NCI-H446 (cell line): ENCODE measurements around the gene ERMARD.

Source experiments
- DNase-seq, 2 experiments: peaks; one replicate each; lab custom pipeline; 2025; lab: John Stamatoyannopoulos, UW

ERMARD gene

GRCh38 chr6:169751242-169752073, at the start of gene ERMARD, which contains the start of gene DYNLT2:
Gene ERMARD, plus strand, starts transcription at chr6:169751622. Its CDS starts 36 bp downstream, at chr6:169751658.
Gene DYNLT2, minus strand, starts transcription at chr6:169751572. Its CDS starts 114 bp downstream, at chr6:169751458.
- peak; percentile 74 to 89 for DNase-seq

GRCh38 chr6:169701954-169702839, 49.2 kb upstream of the ERMARD start, which contains the start of the genes C6orf120 and WDR27:
Gene C6orf120, plus strand, starts transcription at chr6:169702126. Its CDS starts 334 bp downstream, at chr6:169702460.
Gene WDR27, minus strand, starts transcription at chr6:169702029. Its CDS starts 13,024 bp downstream, at chr6:169689005.
- peak; percentile 79 to 95 for DNase-seq

GRCh38 chr6:169702840-169703246, 48.6 kb upstream of the ERMARD start:
- peak in 1 of 2 experiments; percentile 11 for DNase-seq

DNA sequence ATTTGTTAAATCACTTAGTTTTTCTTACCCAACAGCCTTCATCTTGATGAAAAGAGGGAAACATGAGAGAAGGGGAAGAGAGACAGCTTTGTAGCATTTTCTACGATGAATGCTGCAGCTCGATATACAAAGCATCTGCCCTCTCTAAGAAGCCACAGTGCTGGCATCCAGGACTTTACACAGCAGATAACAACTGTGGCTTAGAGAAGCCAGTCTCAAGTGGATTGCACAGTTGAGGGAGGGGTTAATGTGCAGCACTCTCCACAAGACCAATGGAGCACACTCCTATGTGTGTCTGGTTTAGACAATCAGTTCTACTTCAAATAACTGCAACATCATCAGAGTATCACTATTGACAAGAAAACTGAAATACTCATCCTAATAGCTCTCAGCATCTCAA, 43.6 kb upstream of the ERMARD start:
- DNase-seq = no peak

- no peak for DNase-seq
Measured at GRCh38 chr6:169709293-169709692, 42.1 kb upstream of the ERMARD start.

GRCh38 chr6:169710009-169710408, 41.4 kb upstream of the ERMARD start:
- DNase-seq = no peak

DNA sequence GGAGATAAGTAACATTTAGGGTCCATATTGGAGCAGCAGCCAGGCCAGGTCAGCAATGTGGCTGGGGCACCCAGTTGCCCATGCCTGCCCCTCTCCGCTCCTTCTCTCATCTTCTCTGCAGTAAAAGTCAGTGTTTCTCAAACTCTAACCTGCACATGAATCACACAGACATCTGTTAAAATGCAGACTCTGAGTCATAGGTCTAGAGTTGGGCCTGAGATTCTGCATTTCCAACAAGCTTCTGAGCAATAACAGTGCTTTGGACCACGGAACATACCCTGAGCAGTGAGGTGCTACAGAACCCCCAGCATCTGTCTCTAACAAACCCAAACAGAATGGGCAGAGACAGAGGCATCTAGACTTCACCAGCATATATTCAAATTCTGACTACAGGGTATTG, 37.2 kb upstream of the ERMARD start:
- DNase-seq = no peak

- DNase-seq = no peak
Measured at GRCh38 chr6:169714595-169714994, 36.8 kb upstream of the ERMARD start.

GRCh38 chr6:169719117-169719516, 32.3 kb upstream of the ERMARD start:
- DNase-seq = no peak

- DNase-seq = no peak
Measured at GRCh38 chr6:169720207-169720855, 31.1 kb upstream of the ERMARD start.

GRCh38 chr6:169722362-169723199, 28.8 kb upstream of the ERMARD start:
- peak in 1 of 2 experiments; percentile 20 for DNase-seq

DNA sequence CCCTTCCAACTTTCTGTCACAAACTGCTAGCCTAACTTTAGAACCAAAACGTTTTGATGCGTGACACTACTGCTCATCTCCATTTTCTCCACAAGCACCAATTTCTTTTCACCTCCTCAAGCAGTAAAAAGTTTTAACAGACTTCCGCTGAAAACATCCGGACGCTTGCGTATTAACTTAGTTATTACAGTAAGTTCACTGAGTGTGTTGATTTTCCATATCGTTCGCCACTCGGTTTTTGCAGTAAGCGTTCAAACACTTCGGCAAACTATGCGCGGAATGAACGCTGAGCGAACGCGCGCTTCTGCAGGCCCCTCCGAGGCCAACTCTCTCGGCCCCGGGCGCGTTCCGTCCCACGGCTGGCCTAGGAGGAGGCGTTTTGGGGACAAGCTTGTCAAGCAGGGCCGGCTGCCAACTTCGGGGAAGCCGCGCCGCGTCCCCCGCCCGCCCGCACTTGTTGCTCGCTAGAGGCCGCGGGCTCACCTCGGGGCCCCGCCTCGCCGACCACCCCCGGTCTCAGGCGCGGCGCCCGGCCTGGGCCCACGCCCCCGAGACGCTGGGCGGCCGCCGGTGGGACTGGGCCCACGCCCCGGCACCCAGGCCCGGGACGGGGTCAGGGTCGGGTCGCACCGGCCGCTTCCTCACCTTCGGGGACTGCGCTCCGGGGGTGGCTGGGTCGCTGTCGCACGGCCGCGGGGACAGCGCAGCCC, 28.1 kb upstream of the ERMARD start:
- DNase-seq = peak in 1 of 2 experiments; percentile 46

- peak in 1 of 2 experiments; percentile 22 for DNase-seq
Measured at GRCh38 chr6:169723991-169724493, 27.4 kb upstream of the ERMARD start.

DNA sequence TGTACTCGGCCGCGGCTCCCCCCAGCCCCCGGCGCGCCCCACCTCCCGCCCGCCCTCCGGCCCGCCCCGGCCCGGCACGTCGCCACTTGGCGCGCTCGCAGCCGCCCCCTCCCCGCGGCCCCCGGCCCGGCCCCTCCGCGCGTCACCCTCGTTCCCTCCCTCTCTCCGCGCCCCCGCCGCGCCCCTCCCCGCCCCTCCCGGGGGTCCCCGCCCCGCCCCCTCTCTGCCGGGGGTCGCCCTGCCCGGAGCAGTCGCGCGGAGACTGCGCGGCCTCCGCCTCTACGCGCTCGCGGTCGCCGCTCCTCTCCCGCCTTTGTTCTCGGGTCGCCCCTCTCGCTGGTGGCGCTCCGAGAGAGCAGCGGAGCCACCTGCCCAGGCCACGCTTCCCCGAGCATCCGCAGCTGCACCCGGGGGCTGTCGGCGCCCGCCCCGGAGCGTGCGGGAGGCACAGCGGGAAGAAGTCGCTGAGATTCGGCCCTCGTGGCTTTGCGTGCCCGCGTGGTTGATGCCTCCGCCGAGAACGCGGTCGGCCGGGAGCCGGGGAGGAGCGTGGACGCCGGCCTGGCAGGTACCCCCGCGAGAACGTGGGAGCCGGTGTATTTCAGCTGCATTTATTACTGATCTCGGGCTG, 26.8 kb upstream of the ERMARD start, which contains the start of gene PHF10:
Gene PHF10 (minus strand): TSS at position 7 of the 631 bp plus-strand sequence. CDS start 569 bp downstream, outside the sequence.
- peak in 1 of 2 experiments; percentile 34 for DNase-seq

- DNase-seq = no peak
Measured at GRCh38 chr6:169725125-169726048, 26.0 kb upstream of the ERMARD start.

- DNase-seq = no peak
Measured at GRCh38 chr6:169726049-169726400, 25.4 kb upstream of the ERMARD start.

DNA sequence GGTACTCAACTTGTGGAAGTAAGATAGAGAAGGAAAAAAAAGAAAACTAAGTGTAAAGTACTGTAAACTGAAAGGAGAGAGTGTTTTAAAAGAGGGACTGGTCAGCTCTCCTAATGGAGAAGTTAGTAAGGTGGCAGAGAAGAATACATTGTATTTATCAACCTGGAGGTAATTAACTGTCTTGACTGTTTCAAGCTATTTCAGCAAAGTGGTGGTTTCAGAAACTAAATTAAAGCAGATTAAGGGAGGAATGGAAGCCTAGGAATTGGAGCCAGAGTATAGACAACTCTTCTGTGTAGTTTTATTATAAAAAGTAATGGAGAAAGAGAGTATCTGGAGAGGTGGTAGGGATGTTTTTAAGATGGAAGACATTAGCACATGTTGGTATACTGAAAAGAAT, 24.5 kb upstream of the ERMARD start:
- no peak for DNase-seq

DNA sequence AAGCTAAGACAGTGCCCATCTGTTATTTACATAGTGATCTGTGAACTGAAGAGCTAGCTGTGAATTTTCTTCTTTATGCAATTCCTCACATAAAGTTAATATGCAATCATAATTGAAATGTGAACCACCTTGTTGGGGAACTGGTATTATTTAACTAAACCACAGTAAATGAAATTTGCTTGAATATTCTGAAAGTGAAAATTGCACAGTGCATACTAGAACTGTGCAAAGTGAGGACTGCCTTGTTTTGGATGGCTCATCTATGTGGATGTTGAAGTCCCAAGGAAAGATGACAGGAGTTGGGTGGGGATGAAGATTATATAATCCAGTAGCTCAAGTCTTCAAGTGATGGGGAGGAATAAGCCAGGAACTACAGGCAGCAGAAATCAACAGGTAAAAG, 21.5 kb upstream of the ERMARD start:
- DNase-seq = no peak
